Choroid plexus epithelial cell (primary cell): ENCODE results near the gene PIP4K2A.

ENCODE experiments used
- DNase-seq: peaks from one replicate; pipeline ENCODE4 v3.0.0-alpha.2; 2010; ENCODE audit warnings: low read depth
- H3K4me3 ChIP-seq: 2 replicates; pipeline ENCODE4 v1.5.1; 2011; ENCODE audit warnings: low read depth, mild to moderate bottlenecking, control low read depth, low read length, moderate library complexity
- TF ChIP-seq, protein P1 (sequence below): conservative IDR thresholded peaks from 2 replicates; pipeline ENCODE4 v1.5.1; 2011; ENCODE audit warnings: low read depth, mild to moderate bottlenecking, control low read depth, inconsistent platforms, low read length, moderate library complexity

PIP4K2A gene

DNA sequence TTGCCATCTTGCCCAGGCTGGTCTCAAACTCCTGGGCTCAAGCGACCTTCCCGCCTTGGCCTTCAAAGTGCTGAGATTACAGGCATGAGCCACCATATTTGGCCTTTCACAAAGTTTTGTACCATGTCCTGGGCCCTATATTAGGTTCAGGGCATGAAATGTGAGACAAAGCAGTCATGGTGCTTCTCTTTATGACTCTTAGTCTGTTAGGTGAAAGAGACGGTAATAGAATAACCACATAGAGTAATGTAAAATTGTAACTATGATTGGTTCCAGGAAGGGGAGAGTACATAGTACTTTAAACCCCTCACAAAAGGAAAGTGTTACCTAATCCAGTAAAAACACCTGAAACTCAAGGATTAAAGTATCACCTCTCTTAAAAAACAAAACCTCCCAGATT, 224.4 kb downstream of the PIP4K2A start:
- TF ChIP-seq, protein P1, sequence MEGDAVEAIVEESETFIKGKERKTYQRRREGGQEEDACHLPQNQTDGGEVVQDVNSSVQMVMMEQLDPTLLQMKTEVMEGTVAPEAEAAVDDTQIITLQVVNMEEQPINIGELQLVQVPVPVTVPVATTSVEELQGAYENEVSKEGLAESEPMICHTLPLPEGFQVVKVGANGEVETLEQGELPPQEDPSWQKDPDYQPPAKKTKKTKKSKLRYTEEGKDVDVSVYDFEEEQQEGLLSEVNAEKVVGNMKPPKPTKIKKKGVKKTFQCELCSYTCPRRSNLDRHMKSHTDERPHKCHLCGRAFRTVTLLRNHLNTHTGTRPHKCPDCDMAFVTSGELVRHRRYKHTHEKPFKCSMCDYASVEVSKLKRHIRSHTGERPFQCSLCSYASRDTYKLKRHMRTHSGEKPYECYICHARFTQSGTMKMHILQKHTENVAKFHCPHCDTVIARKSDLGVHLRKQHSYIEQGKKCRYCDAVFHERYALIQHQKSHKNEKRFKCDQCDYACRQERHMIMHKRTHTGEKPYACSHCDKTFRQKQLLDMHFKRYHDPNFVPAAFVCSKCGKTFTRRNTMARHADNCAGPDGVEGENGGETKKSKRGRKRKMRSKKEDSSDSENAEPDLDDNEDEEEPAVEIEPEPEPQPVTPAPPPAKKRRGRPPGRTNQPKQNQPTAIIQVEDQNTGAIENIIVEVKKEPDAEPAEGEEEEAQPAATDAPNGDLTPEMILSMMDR, result no peak

GRCh38 chr10:22489467-22489866, 224.9 kb downstream of the PIP4K2A start:
- H3K4me3 ChIP-seq, result no peak overlapping the region
- DNase-seq, result no peak
- TF ChIP-seq, protein P1, result no peak

More for the DNA sequence above, 224.4 kb downstream of the PIP4K2A start:
- DNase-seq, result no peak
- no peak overlapping the region for H3K4me3 ChIP-seq

DNA sequence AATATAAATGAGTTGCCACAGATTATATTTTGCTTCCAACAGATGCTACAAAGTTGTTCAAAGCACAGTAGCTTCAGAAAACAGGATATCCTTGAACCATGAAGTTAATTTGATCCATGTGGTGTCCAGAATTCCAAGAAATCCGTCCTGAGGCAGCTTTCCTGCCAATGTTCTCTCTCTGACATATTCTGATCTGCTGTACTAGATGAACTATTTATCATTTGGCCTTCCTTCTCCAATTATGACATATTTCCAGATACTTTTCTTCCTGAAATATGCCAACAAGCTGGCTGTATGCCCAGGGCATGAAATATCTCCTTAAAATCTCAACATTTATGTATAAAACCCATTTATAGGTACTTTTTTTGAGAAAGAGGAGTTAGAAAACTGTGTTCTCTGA, 227.9 kb downstream of the PIP4K2A start:
- no peak overlapping the region for H3K4me3 ChIP-seq
- no peak for DNase-seq
- TF ChIP-seq, protein P1, result no peak
